Measurements from ENCODE around the gene P4HA1.

The P4HA1 gene

DNA sequence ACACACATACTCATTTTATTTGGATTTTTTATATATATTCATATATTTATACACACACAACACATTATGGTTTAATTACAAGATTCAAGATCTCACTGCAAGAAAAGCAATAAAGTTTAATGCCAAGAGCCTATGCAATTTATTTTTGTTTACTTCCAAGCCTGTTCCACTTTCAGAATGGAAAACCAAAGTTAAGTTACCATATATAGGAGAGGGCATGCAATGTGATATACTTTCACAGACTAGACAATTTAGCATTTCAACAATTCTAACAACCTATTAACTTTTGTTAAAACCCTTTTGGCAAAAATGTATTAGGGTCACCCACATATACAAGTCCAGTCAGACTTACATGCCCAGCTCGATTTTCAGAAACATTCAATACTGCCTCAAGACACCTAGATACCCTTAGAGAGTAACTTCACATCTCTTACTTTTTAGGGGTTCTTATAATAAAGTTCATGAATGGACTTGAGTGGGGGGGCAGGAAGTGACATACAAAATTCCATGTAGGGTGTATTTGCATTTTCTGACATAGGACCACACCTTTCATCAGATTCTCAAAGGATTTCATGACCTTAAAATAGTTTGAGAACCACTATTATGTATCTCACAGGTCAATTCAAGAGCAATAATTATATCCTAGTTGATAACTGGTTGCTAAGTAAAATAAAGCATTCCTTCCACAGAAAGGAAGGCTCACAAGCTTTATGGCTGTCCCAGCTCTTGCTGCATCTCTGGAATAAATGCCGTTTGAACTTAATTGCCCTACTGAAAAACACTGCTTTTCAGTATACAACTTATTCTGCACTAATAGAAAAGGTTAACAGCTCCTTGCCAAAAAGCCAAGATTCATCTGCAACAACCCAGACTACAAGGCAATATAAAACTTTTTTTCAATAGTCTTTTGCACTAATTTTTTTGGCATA, 2.5 kb downstream of the P4HA1 start:
- peak; percentile 50 for DNase-seq

- no peak for DNase-seq
Measured at GRCh38 chr10:73092830-73093229, 3.8 kb downstream of the P4HA1 start.

DNA sequence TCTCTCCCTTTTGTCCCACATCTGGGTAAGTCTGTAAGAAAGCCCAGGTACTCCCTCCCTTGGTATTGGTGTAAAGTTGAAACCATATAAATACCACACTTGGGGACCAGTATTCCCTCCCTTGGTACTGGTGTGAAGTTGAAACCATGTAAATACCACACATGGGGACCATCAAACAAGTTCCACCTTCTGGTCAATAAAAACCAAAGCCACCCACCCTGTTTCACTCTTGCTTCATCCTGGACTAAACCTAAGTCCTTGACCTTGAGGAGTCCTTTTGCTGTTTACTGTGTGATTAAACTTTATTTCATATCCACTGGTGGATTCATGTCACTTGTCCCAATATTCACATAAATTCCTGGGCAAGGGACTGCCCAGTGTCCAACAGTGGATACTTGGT, 8.4 kb downstream of the P4HA1 start:
- no peak for DNase-seq

GRCh38 chr10:73086816-73087215, 9.8 kb downstream of the P4HA1 start:
- DNase-seq, result no peak

GRCh38 chr10:73084209-73084608, 12.5 kb downstream of the P4HA1 start:
- no peak for DNase-seq

- DNase-seq, result no peak
Measured at GRCh38 chr10:73083221-73083620, 13.4 kb downstream of the P4HA1 start.

DNA sequence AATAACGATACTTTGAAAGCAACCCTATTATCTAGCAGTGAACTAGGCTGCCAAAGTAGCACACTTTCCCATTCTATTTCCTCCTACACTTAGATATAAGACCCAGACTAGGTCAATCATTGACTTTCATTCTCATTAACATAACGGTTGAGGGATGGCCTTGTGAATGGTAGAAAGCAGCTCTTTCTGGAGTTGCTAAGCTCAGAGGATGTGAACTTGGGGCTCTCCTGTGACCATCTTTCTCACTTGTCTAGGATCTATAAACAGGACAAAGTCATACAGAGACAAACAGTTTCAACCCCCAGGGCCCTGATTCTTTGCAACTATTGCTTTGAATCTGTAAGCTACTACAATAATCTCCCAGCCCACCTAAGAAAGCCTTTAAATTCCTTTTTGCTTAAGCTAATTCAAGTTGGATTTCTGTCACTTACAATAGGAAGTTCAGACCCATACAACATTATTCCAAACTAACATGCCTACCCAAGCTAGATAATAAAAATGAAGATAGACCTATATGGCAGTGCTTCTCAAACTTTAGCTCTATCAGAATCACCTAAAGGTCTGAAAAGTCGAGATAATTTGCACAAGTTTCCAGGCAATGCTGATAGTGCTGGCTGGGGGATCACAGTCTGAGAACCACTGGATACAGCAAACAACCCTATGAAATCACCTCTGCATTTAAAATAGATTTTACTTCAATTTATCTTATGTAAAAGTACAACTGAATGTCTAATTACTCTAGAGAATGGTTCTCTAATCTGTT, 16.7 kb downstream of the P4HA1 start:
- DNase-seq, result no peak

DNA sequence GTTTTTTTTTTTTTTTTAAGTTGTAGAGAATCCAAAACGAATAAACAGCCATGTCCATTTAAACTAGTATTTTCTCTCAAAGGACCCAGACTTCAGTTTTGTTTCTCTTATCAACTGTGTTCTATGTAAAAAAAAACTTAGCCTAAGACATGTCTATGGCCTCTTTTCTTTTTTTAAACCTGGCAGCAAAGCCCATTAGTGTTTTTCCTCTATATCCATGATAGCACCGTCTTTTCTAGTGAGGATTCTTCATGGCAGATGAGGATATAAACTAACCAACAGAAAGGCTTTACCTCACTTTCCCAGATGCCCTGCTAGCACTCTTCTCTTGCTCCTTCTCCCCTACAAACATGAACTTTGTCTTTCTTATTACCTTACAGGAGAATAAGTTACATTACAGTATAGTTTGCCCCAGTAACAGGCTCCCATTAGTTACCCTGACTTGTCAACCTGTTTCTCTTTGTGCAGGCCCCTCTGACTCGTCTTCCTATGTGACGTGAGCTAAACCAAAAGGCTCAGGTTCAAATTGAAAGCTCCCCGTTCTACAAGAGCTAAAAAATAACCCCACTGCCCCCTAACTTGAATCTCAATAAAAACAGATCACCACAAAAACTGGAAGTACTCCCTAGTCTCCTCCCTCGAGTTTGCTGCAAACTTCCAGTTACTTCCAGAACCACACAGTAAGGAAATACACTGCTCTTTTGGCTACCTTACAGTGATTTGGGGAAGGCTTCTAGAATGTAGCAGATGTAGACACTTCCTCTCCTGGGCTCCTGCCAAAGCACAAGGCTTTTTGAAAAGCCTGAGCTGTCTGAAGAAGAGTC, 20.1 kb downstream of the P4HA1 start:
- DNase-seq, result no peak

DNA sequence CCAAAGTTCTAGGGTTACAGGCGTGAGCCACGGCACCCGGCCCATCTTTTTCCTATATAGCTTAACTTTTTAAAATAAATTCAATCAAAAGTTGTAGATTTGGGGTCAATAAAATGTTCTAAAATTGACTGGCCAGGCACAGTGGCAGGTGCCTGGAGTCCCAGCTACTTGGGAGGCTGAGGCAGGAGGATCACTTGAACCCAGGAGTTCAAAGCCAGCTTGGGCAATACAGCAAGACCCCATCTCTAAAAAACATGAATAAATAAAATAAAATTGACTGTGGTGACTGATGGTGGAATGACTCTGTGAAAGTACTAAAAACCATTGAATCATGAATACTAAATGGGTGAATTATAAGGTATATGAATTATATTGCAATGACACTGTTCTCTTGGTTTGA, 20.8 kb downstream of the P4HA1 start:
- DNase-seq, result no peak

- DNase-seq, result no peak
Measured at GRCh38 chr10:73073627-73074026, 23.0 kb downstream of the P4HA1 start.

DNA sequence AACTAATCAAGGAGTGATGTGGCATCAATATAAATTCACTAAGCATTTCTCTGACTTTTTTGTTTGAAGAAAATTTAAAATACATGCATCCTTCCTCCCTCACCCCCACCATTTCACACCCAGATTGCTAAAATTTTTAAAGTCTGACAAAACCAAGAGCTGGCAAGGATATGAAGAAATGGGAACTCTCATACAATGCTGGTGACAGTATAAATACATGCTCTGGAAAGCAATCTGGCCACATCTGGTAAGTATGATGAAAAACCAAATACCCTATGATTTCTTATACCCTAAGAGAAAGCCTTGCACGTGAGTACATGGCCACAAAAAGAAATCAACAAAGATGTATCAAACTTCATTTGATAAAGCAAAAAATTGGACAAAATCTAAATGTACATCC, 31.2 kb downstream of the P4HA1 start:
- DNase-seq, result no peak

DNA sequence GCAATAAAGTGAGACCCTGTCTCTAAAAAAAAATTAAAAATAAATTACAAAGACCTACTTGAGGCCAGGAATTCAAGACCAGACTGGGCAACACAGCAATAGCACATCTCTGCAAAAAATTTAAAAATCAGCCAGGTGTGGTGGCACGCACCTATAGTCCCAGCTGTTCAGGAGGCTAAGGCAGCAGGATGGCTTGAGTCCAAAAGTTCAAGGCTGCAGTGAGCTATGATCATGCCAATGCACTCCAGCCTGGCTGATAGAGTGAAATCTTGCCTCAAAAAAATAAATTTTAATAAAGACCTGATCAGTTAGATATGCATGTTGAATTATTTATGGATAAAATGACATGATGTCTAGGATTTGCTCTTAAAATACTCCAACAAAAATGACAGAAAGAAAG, 34.9 kb downstream of the P4HA1 start:
- DNase-seq, result no peak

- peak; percentile 27 for DNase-seq
Measured at GRCh38 chr10:73060738-73061635, 35.7 kb downstream of the P4HA1 start.

DNA sequence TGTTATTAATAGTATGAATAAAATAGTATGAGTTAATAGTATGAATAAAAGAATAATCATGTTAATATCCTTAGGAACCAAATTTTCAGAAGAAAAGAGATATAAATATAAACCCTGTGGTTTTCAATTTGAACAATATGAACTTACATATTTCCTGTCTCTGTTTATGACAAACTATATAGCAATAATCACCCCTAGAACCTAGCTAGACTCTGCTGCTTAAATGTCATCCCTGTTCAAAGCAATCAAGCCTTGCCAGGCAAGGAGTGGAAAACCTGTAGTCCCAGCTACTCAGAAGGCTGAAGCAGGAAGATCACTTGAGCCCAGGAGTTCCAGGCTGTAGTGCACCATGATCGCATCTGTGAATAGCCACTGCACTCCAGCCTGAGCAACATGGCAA, 36.5 kb downstream of the P4HA1 start:
- DNase-seq, result no peak

DNA sequence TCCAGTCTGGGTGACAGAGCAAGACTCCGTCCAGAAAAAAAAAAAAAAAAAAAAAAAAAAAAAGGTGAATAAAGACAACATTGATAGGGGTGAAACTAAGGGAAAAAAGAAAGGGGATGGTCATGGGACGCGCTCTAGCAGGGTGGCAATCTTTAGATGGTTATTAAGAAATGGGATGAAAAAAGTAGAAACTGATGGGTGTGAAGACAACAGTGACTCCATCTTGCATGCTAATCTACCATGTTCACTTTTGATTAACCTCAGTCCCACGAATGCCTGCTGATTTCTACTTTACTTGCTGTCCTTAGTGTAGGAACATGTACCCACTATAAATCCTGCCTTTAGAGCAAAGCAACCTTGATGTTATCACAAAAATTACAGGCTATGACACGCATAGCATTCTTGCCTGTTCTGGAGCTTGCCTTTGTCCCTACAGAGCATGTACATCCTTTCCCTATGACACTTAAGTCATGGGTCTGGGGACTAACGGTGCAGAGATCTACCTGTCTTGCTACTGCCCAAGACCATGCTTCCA, 38.5 kb downstream of the P4HA1 start:
- no peak for DNase-seq

DNA sequence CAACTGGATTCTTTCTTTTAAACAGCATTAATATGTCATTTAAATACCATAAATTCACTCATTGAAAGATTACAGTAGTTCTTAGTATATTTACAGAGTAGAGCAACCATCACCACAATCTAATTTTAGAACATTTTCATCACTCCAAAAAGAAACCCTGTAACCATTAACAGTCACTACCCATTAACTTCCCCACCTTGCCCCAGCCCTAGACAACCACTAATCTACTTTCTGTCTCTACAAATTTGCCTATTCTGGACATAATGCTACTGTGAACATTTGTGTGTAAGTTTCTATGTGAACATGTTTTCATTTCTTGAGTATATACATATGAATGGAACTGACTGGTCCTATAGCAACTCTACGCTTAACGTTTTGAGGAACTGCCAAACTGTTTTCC, 42.4 kb downstream of the P4HA1 start:
- no peak for DNase-seq

GRCh38 chr10:73053275-73053674, 43.4 kb downstream of the P4HA1 start:
- DNase-seq, result no peak

DNA sequence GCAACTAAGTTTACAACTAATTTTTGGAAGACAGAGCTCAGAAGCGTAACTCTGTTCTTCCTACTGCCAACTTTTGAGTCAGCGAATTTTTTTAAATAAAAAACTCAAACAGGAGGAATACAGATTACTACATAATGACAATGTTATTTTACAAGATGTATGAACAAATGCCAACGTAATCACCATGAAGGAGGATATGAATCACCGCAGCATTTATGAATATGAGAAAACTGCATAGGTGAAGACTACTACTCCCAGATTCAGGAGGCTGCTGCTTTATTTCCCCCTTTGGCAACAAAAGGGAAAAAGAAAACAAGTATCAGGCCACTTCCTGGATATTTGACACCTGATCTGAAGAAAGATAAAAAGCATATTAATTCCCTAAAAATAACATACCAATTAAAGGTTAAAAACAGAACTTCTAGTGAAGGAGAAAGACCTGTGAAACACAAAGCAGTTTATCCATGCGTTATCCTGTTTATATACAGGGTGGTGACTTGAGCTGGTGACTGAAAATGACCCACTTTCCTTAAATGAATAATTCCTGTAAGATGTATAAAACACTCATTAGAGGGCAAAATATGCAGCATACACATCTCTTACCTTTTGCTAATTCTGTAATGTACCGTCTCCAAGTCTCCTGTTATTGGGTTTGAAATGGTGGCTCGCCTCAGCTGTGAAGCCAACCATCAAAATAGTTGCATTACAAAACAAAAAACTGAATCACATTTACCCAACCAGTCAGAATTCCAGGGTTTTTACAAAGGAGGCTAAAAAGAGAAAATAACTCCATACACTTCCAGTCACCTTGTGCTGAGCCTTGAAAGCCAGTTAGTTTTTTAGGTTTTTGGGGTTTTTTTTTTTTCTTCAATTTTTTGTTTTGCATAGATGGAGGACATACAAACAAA, 52.0 kb downstream of the P4HA1 start:
- DNase-seq, result peak; percentile 32

DNA sequence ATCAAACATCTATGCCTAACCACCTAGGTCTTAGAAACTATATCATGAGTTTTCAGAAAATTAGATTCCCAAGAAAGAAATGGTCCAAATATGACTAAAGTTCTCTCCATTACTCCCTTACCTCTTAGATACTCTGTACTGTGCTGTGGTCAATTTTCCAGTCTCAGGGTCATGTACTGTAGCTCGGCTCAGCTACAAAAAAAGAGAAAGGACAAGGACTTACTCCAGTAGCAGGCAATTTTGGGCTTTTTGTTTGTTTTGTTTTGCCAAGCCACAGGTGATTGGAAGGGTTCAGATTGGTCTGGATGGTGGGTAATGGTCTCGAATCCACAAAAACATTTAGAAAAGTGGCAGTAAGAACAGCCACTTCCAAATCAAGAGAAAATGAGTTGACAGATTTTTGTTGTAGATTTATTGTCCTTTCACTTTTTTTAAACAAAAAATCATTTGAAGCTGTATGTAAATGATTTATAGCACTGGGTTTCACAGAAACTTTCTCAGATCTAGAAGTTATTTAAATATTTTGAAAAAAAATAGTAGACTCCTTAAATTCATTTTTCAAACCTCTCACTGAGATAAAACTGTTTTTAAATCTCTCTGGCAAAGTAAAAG, 52.8 kb downstream of the P4HA1 start:
- DNase-seq, result no peak

GRCh38 chr10:73043319-73043718, 53.3 kb downstream of the P4HA1 start:
- no peak for DNase-seq
